Heart right ventricle (tissue), 16 donors: ENCODE results near the gene FAM204A. TPM values are rescaled to one million over a fixed set of nuclear protein-coding genes. Genes with fewer than 3 reads are reported as not detected.

Source experiments
- ATAC-seq, 8 donors: fragments of 200-7000 bp; cut with Tn5 transposase; one replicate each; pipeline ENCODE4 v1.9.1; 2020; ENCODE audit warnings: mild to moderate bottlenecking in 8 of 8, moderate library complexity in 8 of 8, moderate number of reproducible peaks in 1 of 8
- DNase-seq, 2 donors: peaks; one replicate each; pipeline ENCODE4 v3.0.0-alpha.2; 2020
- H3K27ac ChIP-seq, 10 donors: fragments of 200-600 bp; sonication (generic) in 2 of 10; one replicate each; pipeline versions ENCODE4 v1.5.0 to v1.8.0; 2020 to 2022; ENCODE audit warnings: mild to moderate bottlenecking in 3 of 10
- H3K27me3 ChIP-seq, 7 donors: fragments of 200-600 bp; one replicate each; pipeline ENCODE4 v1.8.0; 2021 to 2022; ENCODE audit warnings: mild to moderate bottlenecking in 2 of 7
- H3K36me3 ChIP-seq, 9 donors: fragments of 200-600 bp; sonication (generic) in 1 of 9; one replicate each; pipeline versions ENCODE4 v1.5.0 to v1.8.0; 2020 to 2022; ENCODE audit warnings: mild to moderate bottlenecking in 2 of 9
- H3K4me1 ChIP-seq, 9 donors: fragments of 200-600 bp; sonication (generic) in 1 of 9; one replicate each; pipeline versions ENCODE4 v1.5.0 to v1.8.0; 2020 to 2022; ENCODE audit warnings: mild to moderate bottlenecking in 4 of 9
- H3K4me3 ChIP-seq, 10 donors: fragments of 200-600 bp; sonication (generic) in 2 of 10; one replicate each; pipeline versions ENCODE4 v1.5.0 to v1.8.0; 2020 to 2022; ENCODE audit warnings: mild to moderate bottlenecking in 7 of 10, moderate library complexity in 2 of 10
- H3K9me3 ChIP-seq, 11 donors: fragments of 200-600 bp in 10 of 11; sonication (generic) in 2 of 11; one replicate each; pipeline versions ENCODE4 v1.5.0 to v1.8.0; 2013 to 2022; ENCODE audit warnings: mild to moderate bottlenecking in 2 of 11, control low read depth in 1 of 11, moderate library complexity in 1 of 11
- WGBS, 2 donors: extraction: QIAGEN DNeasy Blood & Tissue Kit; methylation state at CpG; one replicate each; pipeline ENCODE4 v1.1.7; 2013; ENCODE audit warnings: inconsistent platforms in 1 of 2; 5-methylcytosine and 5-hydroxymethylcytosine counted together
- intact Hi-C, 10 donors: fragments of 100-400 bp; cut with DNase I; formaldehyde crosslinking; loops; one replicate each; pipeline versions ENCODE4 v1.11.1 to v1.14.2; 2022
- long read RNA-seq, 3 donors: library from polyadenylated mRNA; unstranded; transcript quantifications; one replicate each; pipeline ENCODE4 v2.0.0, GENCODE V29; 2020 to 2021
- polyA plus RNA-seq, 2 donors: library from polyadenylated mRNA; stranded (reverse); fragments of 200-250 nt; gene quantifications; one replicate each; pipeline ENCODE4 v1.2.3, GENCODE V29; 2013
- total RNA-seq, 10 donors: library from RNA; stranded (reverse); fragmentation: NEBNext Ultra II Directional in 3 of 10; extraction: Animal tissue kit (Norgen Biotek cat#: 25700) in 3 of 10; gene quantifications; one replicate each; pipeline versions ENCODE4 v1.2.1 to v1.2.4, GENCODE V29; 2021 to 2023
- TF ChIP-seq, protein P1 (sequence below), 9 donors: fragments of 200-600 bp; sonication (generic) in 2 of 9; IDR thresholded peaks; one replicate each; pipeline versions ENCODE4 v1.5.0 to v1.8.0; 2021 to 2022; ENCODE audit warnings: antibody characterized with exemption in 9 of 9, mild to moderate bottlenecking in 5 of 9, moderate library complexity in 1 of 9
- donor health status: Arrhythmogenic right ventricular cardiomyopathy.
- donor health status: ischemic (EF 13 %, LVEDD 7.1; RV severe dilation, severe dysfunction).
- donor health status: healthy with polysubstance abuse.
- donor health status: DM: no; HTN: yes; CAD: no.
- donor health status: DM: no; HTN: no; CAD: no.
- donor health status: ischemic (EF 25% LVEDD 6.9; RV normal size, moderate dysfunction).
- donor health status: ischemic (EF 25% LVEDD 5.7; RV mildly dilated, moderate dysfunction).
- donor health status: healthy.
- donor health status: DM: yes; HTN: yes; CAD: no.
- donor health status: Ischemic cardiomyopathy.
- donor health status: ischemic (EF 35%, LVEDD 5.7; RV mildly dilated, moderate dysfunction).
- donor health status: nonischemic (EF 11% LVEDD 7.7; RV severe dilation, severe dysfunction).
- donor health status: DM: yes; HTN: yes; CAD: no.
- donor health status: PGD.
- donor health status: ischemic (EF 29% LVEDD 5.4; RV normal size, mild dysfunction).
- donor health status: nonischemic (EF 23%, LVEDD 6.1; RV moderate dilation, normal function).

FAM204A gene
- total RNA-seq = 10 to 100 TPM; 58.1 to 77.7 (median 64.5) TPM
- polyA plus RNA-seq = 10 to 100 TPM; 29.0 to 40.0 TPM
- long read RNA-seq, donor 1, full-length matches to known transcripts = 18 of 28 reads
- long read RNA-seq, donor 1, partial matches to known transcripts = 4 of 28 reads
- long read RNA-seq, donor 1, other reads (novel, unspliced or antisense) = 6 of 28 reads
- long read RNA-seq, donor 2, full-length matches to known transcripts = 21 of 36 reads
- long read RNA-seq, donor 2, partial matches to known transcripts = 8 of 36 reads
- long read RNA-seq, donor 2, other reads (novel, unspliced or antisense) = 7 of 36 reads
- long read RNA-seq, donor 3, full-length matches to known transcripts = 27 of 42 reads
- long read RNA-seq, donor 3, partial matches to known transcripts = 7 of 42 reads
- long read RNA-seq, donor 3, other reads (novel, unspliced or antisense) = 8 of 42 reads

DNA sequence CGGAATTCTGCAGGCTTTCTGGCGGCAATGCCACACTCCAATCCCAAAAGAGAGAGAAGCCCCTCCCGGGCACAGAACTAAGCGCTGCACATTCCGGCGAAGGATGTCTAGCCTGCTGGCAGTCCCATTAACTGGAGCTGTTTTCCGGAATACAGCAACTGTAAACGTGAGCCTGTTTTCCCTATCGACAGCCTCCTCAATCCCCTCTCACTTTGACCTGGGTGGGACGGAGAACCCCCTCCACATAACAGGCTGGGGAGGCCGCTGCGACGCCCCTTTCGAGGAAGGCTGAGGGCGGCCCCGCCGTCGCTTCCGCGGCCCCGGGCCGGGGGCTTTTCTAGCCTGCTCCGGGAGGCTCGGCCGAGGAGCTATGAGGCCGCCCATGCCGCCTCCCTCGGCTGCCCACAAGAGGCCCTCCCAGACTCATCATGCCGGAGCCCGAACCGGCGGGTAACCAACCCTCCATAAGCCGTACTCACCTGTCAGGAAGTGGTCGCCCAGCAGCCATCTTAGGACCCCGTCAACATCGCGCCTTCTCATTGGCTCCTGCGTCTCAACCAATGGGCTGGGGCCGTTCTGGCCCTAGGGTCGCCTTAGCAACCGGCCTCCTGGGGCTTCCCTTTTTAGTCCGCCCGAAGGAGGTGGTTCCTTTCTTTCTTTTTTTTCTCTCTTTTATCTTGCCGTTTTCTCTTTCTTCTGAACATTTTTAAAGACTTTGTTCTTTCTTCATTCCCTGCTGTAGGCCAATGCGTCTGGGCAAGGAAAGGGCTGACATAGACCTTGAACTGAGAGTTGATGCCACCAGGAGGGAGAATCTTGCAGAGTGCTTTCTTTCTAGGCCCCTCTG lies at the start of gene FAM204A:
Gene FAM204A, minus strand, starts transcription at position 534 of the 847 bp plus-strand sequence. CDS start 5,909 bp downstream, outside the sequence.
- WGBS, 2 donors = 0% methylated on average over 45 of the region's 45 CpGs
- intact Hi-C loops = no loop called here
- DNase-seq (peak; percentile 92 to 94), ATAC-seq (peak; percentile 99 to 100 (median 99))
- Histone ChIP-seq H3K36me3 (peaks cover 0 to 18% (median 0%) of the 10 kb centered on the region in 9 donors), H3K27ac (peak within 1 kb of the TSS; percentile 42 to 94 (median 86)), H3K27me3 (no peaks in the 10 kb centered on the region), H3K9me3 (no peaks in the 10 kb centered on the region), H3K4me3 (peak within 1 kb of the TSS; percentile 83 to 99 (median 92)), H3K4me1 (peaks cover 0 to 55% (median 47%) of the 10 kb centered on the region in 9 donors)
- TF ChIP-seq, protein P1, sequence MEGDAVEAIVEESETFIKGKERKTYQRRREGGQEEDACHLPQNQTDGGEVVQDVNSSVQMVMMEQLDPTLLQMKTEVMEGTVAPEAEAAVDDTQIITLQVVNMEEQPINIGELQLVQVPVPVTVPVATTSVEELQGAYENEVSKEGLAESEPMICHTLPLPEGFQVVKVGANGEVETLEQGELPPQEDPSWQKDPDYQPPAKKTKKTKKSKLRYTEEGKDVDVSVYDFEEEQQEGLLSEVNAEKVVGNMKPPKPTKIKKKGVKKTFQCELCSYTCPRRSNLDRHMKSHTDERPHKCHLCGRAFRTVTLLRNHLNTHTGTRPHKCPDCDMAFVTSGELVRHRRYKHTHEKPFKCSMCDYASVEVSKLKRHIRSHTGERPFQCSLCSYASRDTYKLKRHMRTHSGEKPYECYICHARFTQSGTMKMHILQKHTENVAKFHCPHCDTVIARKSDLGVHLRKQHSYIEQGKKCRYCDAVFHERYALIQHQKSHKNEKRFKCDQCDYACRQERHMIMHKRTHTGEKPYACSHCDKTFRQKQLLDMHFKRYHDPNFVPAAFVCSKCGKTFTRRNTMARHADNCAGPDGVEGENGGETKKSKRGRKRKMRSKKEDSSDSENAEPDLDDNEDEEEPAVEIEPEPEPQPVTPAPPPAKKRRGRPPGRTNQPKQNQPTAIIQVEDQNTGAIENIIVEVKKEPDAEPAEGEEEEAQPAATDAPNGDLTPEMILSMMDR (IDR thresholded peaks at IDR 0.05) = no peak

DNA sequence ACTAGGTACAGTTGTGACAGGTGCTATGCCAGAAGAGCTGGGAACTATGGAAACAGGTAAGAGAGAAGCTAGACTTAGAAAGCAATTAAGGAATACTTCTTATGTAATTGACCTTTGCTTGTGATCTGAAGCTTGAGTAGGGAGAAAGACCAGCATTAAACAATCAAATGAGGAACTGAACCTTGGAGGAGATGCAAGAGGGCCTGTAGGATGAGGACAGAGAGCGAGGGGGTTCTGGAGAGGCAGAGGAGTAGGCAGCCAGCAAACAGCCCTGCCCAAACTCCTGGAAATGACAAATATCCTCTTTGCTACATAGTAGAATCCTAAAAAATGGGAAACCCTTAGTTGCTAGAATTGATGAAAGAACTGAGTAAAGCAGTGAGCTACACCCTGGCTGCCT lies 41.6 kb upstream of the FAM204A start:
- TF ChIP-seq, protein P1 (IDR thresholded peaks at IDR 0.05) = no peak
- intact Hi-C loops = no loop called here
- no peaks in the 10 kb centered on the region for H3K36me3 ChIP-seq
- H3K4me1 ChIP-seq = no peaks in the 10 kb centered on the region
- no peak overlapping the region for H3K27ac ChIP-seq
- ATAC-seq (no peak), DNase-seq (no peak)
- WGBS, 2 donors = 73 to 91% methylated on average over 1 of the region's 1 CpG
- H3K9me3 ChIP-seq = peaks cover 0 to 12% (median 6%) of the 10 kb centered on the region in 11 donors
- peaks cover 0 to 26% (median 5%) of the 10 kb centered on the region in 7 donors for H3K27me3 ChIP-seq
- H3K4me3 ChIP-seq = no peak overlapping the region

DNA sequence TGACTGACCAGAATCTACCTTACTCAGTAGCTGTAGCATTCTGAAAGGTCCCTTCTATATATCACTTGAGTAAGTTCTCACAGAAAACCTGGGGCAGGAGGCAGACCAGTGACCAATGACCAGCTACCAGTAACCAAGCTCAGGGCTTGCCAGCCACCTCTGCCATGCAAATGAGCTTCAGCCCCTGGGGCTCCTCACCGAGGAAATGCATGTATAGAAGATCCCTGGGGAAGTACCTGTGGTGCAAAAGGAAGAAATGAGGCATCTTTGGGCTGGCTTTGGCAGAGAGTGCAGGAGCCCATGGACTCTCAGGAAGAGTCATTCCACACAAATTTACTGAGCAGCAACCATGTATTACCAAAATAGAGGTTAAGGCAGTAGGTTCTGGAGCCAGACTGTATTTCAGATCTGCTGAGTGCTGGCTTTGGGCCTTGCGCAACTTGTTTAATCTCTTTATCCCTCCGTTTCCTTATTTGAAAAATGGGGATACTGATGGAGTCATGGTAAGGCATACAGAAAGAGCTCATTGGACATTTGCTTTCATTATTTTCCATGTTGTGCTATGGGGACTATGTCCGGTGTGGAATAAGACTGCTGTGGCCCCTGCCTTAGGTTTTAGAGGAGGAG lies 41.1 kb upstream of the FAM204A start:
- no peaks in the 10 kb centered on the region for H3K36me3 ChIP-seq
- H3K4me1 ChIP-seq = no peaks in the 10 kb centered on the region
- 72 to 75% methylated on average over 4 of the region's 4 CpGs for WGBS, 2 donors
- no peak overlapping the region for H3K27ac ChIP-seq
- intact Hi-C loops = no loop called here
- H3K27me3 ChIP-seq = peaks cover 0 to 26% (median 5%) of the 10 kb centered on the region in 7 donors
- TF ChIP-seq, protein P1 (IDR thresholded peaks at IDR 0.05) = no peak
- peaks cover 0 to 7% (median under 1%) of the 10 kb centered on the region in 11 donors for H3K9me3 ChIP-seq
- ATAC-seq (no peak), DNase-seq (no peak)
- no peak overlapping the region for H3K4me3 ChIP-seq

- H3K27me3 ChIP-seq = peaks cover 0 to 24% (median 8%) of the 10 kb centered on the region in 7 donors
- no peak overlapping the region for H3K27ac ChIP-seq
- no peak for ATAC-seq
- TF ChIP-seq, protein P1 (IDR thresholded peaks at IDR 0.05) = no peak
- no peaks in the 10 kb centered on the region for H3K36me3 ChIP-seq
- intact Hi-C loops = no loop called here
- no peak for DNase-seq
- no peak overlapping the region for H3K4me3 ChIP-seq
- no peaks in the 10 kb centered on the region for H3K4me1 ChIP-seq
- H3K9me3 ChIP-seq = no peaks in the 10 kb centered on the region
Observed at GRCh38 chr10:118374404-118374803, 32.3 kb upstream of the FAM204A start.
